ENCODE results near the gene BAHCC1.

BAHCC1 gene

GRCh38 chr17:81367171-81367570 lies 28.1 kb upstream of the BAHCC1 start:
- no peak for DNase-seq (ENCODE audit: low spot score)

GRCh38 chr17:81368161-81369022 lies 26.9 kb upstream of the BAHCC1 start:
- no peak for DNase-seq (ENCODE audit: low spot score)

GRCh38 chr17:81370294-81370693 lies 25.0 kb upstream of the BAHCC1 start:
- no peak for DNase-seq (ENCODE audit: low spot score)

- DNase-seq (ENCODE audit: low spot score): no peak
Observed at GRCh38 chr17:81371910-81372760, 23.1 kb upstream of the BAHCC1 start.

- no peak for DNase-seq (ENCODE audit: low spot score)
Observed at GRCh38 chr17:81373536-81374160, 21.6 kb upstream of the BAHCC1 start.

- DNase-seq (ENCODE audit: low spot score): no peak
Observed at GRCh38 chr17:81374890-81375289, 20.4 kb upstream of the BAHCC1 start.

GRCh38 chr17:81376946-81377714 lies 18.1 kb upstream of the BAHCC1 start:
- no peak for DNase-seq (ENCODE audit: low spot score)

GRCh38 chr17:81378941-81379511 lies 16.2 kb upstream of the BAHCC1 start:
- DNase-seq (ENCODE audit: low spot score): no peak

- no peak for DNase-seq (ENCODE audit: low spot score)
Observed at GRCh38 chr17:81379523-81379942, 15.7 kb upstream of the BAHCC1 start.

- DNase-seq (ENCODE audit: low spot score): no peak
Observed at GRCh38 chr17:81380131-81380530, 15.1 kb upstream of the BAHCC1 start.

- no peak for DNase-seq (ENCODE audit: low spot score)
Observed at GRCh38 chr17:81380666-81381518, 14.4 kb upstream of the BAHCC1 start.

GRCh38 chr17:81381632-81382577 lies 13.4 kb upstream of the BAHCC1 start:
- DNase-seq (ENCODE audit: low spot score): no peak

GRCh38 chr17:81382851-81383250 lies 12.4 kb upstream of the BAHCC1 start:
- no peak for DNase-seq (ENCODE audit: low spot score)

- no peak for DNase-seq (ENCODE audit: low spot score)
Observed at GRCh38 chr17:81383504-81384421, 11.5 kb upstream of the BAHCC1 start.

- DNase-seq (ENCODE audit: low spot score): no peak
Observed at GRCh38 chr17:81384929-81385319, 10.3 kb upstream of the BAHCC1 start.

GRCh38 chr17:81385320-81386111 lies 9.7 kb upstream of the BAHCC1 start:
- no peak for DNase-seq (ENCODE audit: low spot score)

- no peak for DNase-seq (ENCODE audit: low spot score)
Observed at GRCh38 chr17:81386141-81386645, 9.1 kb upstream of the BAHCC1 start.

All from cerebellar cortex (tissue), 1 donor.